Aorta (tissue), 5 donors: ENCODE results near the gene CDC42BPB. TPM values are rescaled to one million over a fixed set of nuclear protein-coding genes. Genes with fewer than 3 reads are reported as not detected.

ENCODE experiments used
- ATAC-seq: fragments of 200-7000 bp; cut with Tn5 transposase; one replicate; pipeline ENCODE4 v1.9.1; 2022; ENCODE audit warnings: moderate library complexity; ENCODE audit not compliant: low FRiP score
- DNase-seq, 2 donors: peaks; one replicate each; pipeline ENCODE4 v3.0.0-alpha.2; 2020
- H3K27ac ChIP-seq, 2 donors: one replicate each; pipeline ENCODE4 v1.5.1; 2013; ENCODE audit warnings: low read length in 2 of 2, mild to moderate bottlenecking in 2 of 2, moderate library complexity in 2 of 2, control low read depth in 1 of 2, inconsistent platforms in 1 of 2, low read depth in 1 of 2
- H3K27me3 ChIP-seq, 2 donors: one replicate each; pipeline ENCODE4 v1.6.1; 2013; ENCODE audit warnings: control low read depth in 1 of 2, low read length in 1 of 2, mild to moderate bottlenecking in 1 of 2, moderate library complexity in 1 of 2; ENCODE audit not compliant: insufficient read depth in 2 of 2, control insufficient read depth in 1 of 2
- H3K36me3 ChIP-seq, 2 donors: one replicate each; pipeline ENCODE4 v1.6.1; 2013; ENCODE audit warnings: control low read depth in 1 of 2, low read length in 1 of 2, mild to moderate bottlenecking in 1 of 2; ENCODE audit not compliant: insufficient read depth in 2 of 2, control insufficient read depth in 1 of 2
- H3K4me1 ChIP-seq, 2 donors: one replicate each; pipeline ENCODE4 v1.6.1; 2013; ENCODE audit warnings: low read length in 2 of 2, control low read depth in 1 of 2, mild to moderate bottlenecking in 1 of 2, moderate library complexity in 1 of 2; ENCODE audit not compliant: insufficient read depth in 2 of 2, control insufficient read depth in 1 of 2
- H3K4me3 ChIP-seq, 2 donors: one replicate each; pipeline ENCODE4 v1.5.1; 2013; ENCODE audit warnings: low read length in 2 of 2, control low read depth in 1 of 2, mild to moderate bottlenecking in 1 of 2
- H3K9me3 ChIP-seq: one replicate; pipeline ENCODE4 v1.6.1; 2013; ENCODE audit warnings: mild to moderate bottlenecking, low read length; ENCODE audit not compliant: control insufficient read depth
- WGBS, 2 donors: extraction: QIAGEN DNeasy Blood & Tissue Kit; methylation state at CpG; one replicate each; pipeline ENCODE4 v1.1.7; 2013; 5-methylcytosine and 5-hydroxymethylcytosine counted together
- intact Hi-C, 2 donors: fragments of 100-400 bp; cut with DNase I; formaldehyde crosslinking; loops; one replicate each; pipeline versions ENCODE4 v1.14.2 to v1.15.0; 2022
- polyA plus RNA-seq, 2 donors: library from polyadenylated mRNA; stranded (reverse); fragments of 200-250 nt; gene quantifications; one replicate each; pipeline ENCODE4 v1.2.3, GENCODE V29; 2013
- total RNA-seq, 2 donors: library from RNA; stranded (reverse); fragmentation: NEBNext Ultra II Directional; extraction: Animal tissue kit (Norgen Biotek cat#: 25700); gene quantifications; one replicate each; pipeline ENCODE4 v1.2.1, GENCODE V29; 2021
- donor health status: healthy with polysubstance abuse.
- donor health status: Bipolar disorder and iron deficiency.
- donor health status: DM: no; HTN: no; CAD: no.
- donor health status: DM: no; HTN: no; CAD: no.
- donor health status: DM: yes; HTN: yes; CAD: no.

CDC42BPB gene
- total and polyA plus RNA-seq, 4 donors = 18.4 to 101 (median 63.8) TPM

DNA sequence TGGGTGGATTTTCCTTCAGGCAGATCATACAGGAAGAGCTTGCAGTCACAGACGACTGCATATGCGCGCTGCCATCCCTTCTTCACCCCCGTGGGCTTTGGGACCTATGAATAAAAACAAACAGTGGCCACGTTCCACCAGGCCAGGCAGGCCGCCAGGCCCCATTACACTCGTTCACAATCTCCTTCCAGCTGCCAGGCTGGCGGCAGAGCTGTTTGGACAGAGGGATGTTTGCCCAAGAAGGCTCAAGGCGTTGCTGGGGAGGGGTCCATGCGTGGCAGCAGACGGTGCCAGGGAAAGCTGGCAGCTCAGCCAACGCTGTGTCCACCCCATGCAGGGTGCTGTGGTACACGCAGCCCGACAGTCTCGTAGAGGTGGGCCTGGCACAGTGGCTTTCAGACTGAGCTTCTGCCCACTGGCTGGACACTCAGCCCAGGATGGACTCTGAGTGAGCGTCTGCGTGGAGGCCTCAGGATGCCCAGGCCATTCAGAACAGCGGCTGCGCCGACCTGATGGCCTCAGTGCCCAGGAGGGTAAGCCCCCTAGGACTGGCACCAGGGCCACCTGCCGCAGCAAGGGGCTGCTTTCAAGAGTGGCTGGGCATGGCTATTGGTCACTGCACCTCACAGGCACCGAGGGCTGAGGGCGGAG, 107.4 kb downstream of the CDC42BPB start:
- ATAC-seq = peak; percentile 65
- 21 to 22% methylated on average over 23 of the region's 23 CpGs for WGBS, 2 donors

DNA sequence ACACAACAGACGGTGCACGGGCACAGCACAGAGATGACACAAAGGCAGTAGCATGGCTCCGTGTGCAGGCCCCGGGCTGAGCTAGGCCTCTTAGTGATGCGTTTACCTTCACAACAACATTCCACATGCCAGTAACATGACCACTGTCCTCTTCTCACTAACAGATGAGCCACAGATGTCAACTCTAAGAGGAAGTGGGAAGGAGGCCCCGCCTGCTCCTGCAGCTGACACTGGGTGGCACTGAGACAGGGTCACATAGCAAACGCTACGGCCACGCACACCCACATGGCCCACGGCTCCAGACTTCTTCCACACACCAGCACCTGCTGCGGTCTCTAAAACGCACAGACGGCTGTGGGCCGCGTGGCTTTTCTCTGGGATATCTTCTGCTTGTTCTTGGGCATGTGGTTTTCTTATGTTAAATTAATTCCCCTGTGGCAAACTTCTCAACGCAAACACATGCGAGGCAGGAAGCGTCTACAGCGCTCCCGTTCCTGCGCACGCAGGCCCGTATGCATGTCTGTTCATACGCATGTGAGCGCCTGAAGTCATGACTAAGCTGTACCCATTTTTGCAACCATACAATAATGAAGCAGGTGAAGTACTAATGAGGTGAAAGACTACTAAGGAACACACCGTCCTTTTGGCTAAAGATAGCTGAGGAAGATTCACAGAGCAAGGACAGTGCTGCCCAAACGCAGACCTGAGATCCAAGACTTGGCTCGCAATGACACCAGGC, 108.1 kb downstream of the CDC42BPB start:
- H3K27me3 ChIP-seq = no peaks in the 10 kb centered on the region
- no peaks in the 10 kb centered on the region for H3K9me3 ChIP-seq
- H3K4me1 ChIP-seq = no peaks in the 10 kb centered on the region
- DNase-seq (peak in 1 of 2 donors; percentile 67), ATAC-seq (no peak)
- H3K4me3 ChIP-seq = no peak overlapping the region
- WGBS, 2 donors = 80 to 83% methylated on average over 28 of the region's 28 CpGs
- no peak overlapping the region for H3K27ac ChIP-seq
- H3K36me3 ChIP-seq = peaks cover 3 to 16% of the 10 kb centered on the region in 2 donors
- intact Hi-C loops = no loop called here

More for the DNA sequence above, 107.4 kb downstream of the CDC42BPB start:
- Histone ChIP-seq H3K27me3 (no peaks in the 10 kb centered on the region), H3K4me3 (no peak overlapping the region), H3K4me1 (no peaks in the 10 kb centered on the region), H3K27ac (no peak overlapping the region), H3K36me3 (peaks cover 3 to 19% of the 10 kb centered on the region in 2 donors), H3K9me3 (no peaks in the 10 kb centered on the region)
- intact Hi-C loops = no loop called here
- peak; percentile 67 to 85 for DNase-seq

DNA sequence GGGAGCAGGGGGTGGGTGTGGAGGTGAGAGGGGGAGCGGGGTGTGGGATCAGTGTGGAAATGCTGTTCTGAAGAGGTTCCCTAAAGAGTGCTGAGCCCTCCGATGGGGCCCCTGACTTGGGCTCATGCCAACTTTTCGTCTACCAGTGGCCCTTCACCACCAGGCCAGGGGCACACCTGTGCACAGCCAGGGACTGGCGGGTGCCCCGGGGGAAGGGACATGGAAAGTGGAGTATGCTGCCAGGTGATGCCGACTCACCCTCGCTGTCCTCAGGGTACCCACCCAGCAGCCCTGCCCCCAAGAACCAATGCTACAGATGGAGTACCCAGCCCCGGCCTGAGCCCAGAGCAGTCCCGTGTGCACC, 108.7 kb downstream of the CDC42BPB start:
- Histone ChIP-seq H3K4me3 (no peak overlapping the region), H3K36me3 (peaks cover 3 to 16% of the 10 kb centered on the region in 2 donors), H3K27me3 (no peaks in the 10 kb centered on the region), H3K4me1 (no peaks in the 10 kb centered on the region), H3K9me3 (no peaks in the 10 kb centered on the region), H3K27ac (no peak overlapping the region)
- 79 to 80% methylated on average over 9 of the region's 9 CpGs for WGBS, 2 donors
- no peak for ATAC-seq
- intact Hi-C loops = no loop called here
- peak in 1 of 2 donors; percentile 48 for DNase-seq

DNA sequence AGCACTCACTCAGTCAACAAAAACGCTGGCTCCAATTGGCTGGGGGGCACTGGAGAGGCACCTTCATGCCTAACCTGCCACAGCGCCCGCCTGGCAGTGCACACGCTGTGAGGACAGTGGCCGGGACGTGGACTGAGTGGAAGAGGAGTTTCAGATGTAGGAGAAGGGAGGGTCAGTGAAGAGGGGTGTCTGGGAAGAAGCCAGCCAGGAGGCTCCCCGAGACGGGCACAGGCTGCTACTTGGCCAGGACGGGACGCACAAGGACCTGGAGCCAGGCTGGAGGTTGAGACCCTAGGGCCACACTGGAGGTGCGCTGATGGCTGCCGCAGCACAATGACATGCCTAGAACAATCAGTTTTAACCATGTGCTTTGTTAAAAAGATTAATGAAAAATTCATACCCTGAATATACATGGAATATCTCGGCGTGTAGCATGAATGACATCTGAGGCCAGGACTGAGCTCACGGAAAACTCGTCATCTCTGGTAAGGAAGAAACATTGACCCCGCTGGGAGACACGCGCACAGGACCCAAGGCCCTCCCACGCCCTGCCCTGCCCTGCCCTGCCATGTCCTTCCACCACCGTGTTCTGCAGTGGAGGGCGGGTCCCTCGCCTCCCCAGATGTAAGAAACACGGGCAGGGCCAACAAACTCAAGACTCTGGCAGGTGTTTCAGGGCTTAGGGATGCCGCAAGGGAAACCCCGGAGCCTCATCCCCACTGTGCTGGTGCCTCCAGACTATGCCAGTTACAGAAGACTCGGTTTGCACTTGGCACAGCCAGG, 109.8 kb downstream of the CDC42BPB start:
- peak in 1 of 2 donors; percentile 39 for DNase-seq

DNA sequence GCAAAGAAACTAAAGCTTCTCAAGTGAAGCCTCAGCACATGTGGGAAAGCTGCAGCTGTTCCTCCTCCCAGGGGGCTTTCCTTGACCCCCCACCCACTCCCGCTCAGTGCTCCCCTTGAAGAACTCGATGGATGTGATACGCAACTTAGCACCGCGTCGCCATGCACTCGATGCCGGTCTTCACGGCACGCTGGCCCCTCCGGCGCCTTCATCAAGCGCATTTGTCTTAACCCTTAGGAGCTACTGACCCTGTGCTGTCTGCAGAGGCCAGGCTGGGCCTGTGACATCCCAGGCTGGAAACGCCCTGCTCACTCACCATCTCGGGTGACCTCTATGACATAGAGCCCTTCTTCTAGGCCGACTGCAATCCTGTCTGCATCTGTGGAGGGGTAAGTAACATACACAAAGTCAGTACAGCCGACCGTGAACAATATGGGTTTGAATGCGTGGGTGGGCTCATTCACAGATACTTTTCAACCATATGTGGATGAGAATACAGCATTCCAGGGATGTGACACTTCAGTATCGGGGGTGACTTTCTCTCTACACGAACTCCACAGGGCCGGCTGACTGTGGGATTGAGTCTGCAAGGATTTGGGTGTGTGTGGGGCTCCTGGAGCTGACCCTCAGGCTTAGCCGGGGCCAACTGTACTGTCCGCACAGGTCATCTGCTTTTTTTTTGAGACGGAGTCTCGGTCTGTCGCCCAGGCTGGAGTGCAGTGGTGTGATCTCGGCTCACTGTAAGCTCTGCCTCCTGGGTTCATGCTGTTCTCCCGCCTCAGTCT, 111.8 kb downstream of the CDC42BPB start:
- DNase-seq (peak in 1 of 2 donors; percentile 27), ATAC-seq (no peak)
- Histone ChIP-seq H3K4me3 (no peak overlapping the region), H3K27me3 (no peaks in the 10 kb centered on the region), H3K9me3 (no peaks in the 10 kb centered on the region), H3K4me1 (no peaks in the 10 kb centered on the region), H3K27ac (no peak overlapping the region), H3K36me3 (peaks cover 3 to 19% of the 10 kb centered on the region in 2 donors)
- WGBS, 2 donors = 89 to 91% methylated on average over 29 of the region's 29 CpGs
- intact Hi-C loops = no loop called here

More for the DNA sequence above, 109.8 kb downstream of the CDC42BPB start:
- Histone ChIP-seq H3K4me1 (no peaks in the 10 kb centered on the region), H3K9me3 (no peaks in the 10 kb centered on the region), H3K36me3 (peaks cover 3 to 17% of the 10 kb centered on the region in 2 donors), H3K27ac (no peak overlapping the region), H3K4me3 (no peak overlapping the region), H3K27me3 (no peaks in the 10 kb centered on the region)
- 84 to 86% methylated on average over 27 of the region's 27 CpGs for WGBS, 2 donors
- intact Hi-C loops = no loop called here
- ATAC-seq = no peak

DNA sequence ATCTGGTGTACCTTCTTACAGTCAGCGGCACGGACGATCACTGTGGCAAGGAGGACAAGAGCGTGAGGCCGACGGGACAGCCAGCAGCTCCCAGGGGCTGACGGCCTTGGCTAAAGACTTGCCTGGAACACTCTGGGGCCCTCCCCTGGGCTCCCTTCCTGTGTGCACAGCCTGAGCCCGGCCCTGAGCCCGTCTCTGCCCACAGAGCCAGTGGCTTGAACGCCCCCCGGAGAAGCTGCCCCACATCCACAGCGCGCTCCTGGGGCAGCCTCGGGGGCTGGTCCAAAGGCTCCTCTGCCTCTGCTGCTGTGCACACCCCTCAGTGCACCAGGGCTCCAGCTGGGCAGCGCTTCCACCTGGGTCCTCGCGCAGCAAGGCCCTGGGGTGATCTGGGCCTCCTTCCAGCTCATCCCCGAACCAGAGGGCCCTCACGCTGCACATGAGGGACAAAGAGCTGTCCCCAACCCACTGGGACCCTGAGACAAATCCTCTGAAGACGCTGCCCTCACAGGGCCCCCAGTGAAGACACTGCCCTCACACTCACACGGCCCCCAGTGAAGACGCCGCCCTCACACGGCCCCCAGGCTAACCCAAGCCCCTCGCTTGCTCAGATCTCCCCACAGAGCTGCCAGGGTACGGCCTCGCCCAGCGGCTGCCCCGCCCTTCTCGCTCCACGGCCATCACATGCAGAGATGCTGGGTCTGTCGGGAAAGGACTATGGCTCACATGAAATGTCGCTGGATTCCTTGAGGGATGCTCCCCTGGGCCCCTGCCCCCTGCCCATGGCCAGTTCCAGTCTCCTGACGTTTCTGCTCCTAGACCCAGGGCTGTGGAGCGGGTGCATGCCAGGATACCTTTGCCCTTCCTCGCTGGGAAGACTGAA, 112.7 kb downstream of the CDC42BPB start:
- 92 to 95% methylated on average over 36 of the region's 36 CpGs for WGBS, 2 donors
- H3K27ac ChIP-seq = no peak overlapping the region
- peaks cover 3 to 25% of the 10 kb centered on the region in 2 donors for H3K36me3 ChIP-seq
- DNase-seq (peak in 1 of 2 donors; percentile 44), ATAC-seq (no peak)
- intact Hi-C loops = no loop called here
- H3K9me3 ChIP-seq = no peaks in the 10 kb centered on the region
- H3K27me3 ChIP-seq = no peaks in the 10 kb centered on the region
- no peak overlapping the region for H3K4me3 ChIP-seq
- H3K4me1 ChIP-seq = no peaks in the 10 kb centered on the region

DNA sequence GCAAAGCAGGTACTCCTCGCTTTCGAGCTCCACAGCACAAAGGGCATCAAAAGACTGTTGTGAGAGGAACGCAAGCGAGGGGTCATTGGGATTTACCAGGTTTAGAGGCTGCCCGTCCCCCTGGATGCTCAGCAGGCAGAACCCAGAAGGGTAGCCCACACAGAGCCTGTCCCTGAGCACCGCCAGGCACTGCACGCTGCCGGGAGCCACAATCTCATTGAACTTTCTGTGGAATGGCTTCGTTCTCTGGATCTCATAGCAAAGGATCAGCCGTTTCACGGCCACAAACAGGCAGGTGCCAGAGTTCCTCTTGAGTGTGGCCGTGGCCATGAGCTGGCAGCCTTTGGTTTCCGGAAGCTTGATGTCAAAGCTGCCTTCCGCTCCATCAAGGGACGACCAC, 113.4 kb downstream of the CDC42BPB start:
- ATAC-seq (no peak), DNase-seq (no peak)
- intact Hi-C loops = no loop called here
- H3K36me3 ChIP-seq = peaks cover 3 to 26% of the 10 kb centered on the region in 2 donors
- no peak overlapping the region for H3K4me3 ChIP-seq
- H3K27me3 ChIP-seq = no peaks in the 10 kb centered on the region
- no peaks in the 10 kb centered on the region for H3K4me1 ChIP-seq
- WGBS, 2 donors = 93 to 95% methylated on average over 15 of the region's 15 CpGs
- no peaks in the 10 kb centered on the region for H3K9me3 ChIP-seq
- H3K27ac ChIP-seq = no peak overlapping the region
